ENCODE measurements around the gene SLC10A7.

SLC10A7 gene

DNA sequence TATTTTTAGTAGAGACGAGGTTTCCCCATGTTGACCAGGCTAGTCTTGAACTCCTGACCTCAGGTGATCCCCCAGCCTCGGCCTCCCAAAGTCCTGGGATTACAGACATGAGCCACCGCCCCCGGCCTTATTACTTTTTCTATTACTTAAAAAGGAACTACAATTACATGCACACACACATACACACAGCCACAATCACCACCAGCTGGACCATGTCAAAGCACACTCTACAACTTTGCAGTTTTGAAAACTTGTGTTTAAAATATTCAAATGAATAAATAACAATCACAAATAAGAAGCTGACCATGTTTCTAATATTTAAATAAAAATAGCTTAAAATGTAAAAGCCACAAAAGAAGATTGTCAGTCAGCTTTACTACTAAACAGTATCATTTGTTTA is 23.4 kb downstream of the SLC10A7 start:
- DNase-seq = no peak
- Histone ChIP-seq H3K27me3 (ENCODE audit: control insufficient read depth in 1 of 2, insufficient read depth in 1 of 2, low read length in 2 of 2) (no peaks in the 10 kb centered on the region), H4K8ac (ENCODE audit: low read length) (no peak overlapping the region), H2AFZ (ENCODE audit: low read depth, low read length) (no peak overlapping the region), H3K4ac (ENCODE audit: low read depth in 1 of 2, low read length in 2 of 2) (no peak overlapping the region), H3K4me2 (ENCODE audit: low read length, poor library complexity, severe bottlenecking) (no peak overlapping the region), H3K23ac (ENCODE audit: low read length in 2 of 2) (no peak overlapping the region), H2BK15ac (ENCODE audit: low read depth, poor library complexity, severe bottlenecking) (no peak overlapping the region), H3K79me1 (replicated peaks; ENCODE audit: low read length, poor library complexity, severe bottlenecking) (peaks cover 6% of the 10 kb centered on the region), H3K4me1 (ENCODE audit: control insufficient read depth, insufficient read depth, low read depth, low read length) (no peaks in the 10 kb centered on the region), H2BK5ac (ENCODE audit: low read depth, low read length, poor library complexity, severe bottlenecking) (no peak overlapping the region), H4K91ac (ENCODE audit: low read length) (no peak overlapping the region), H3K14ac (ENCODE audit: low read length in 2 of 2) (no peak overlapping the region), H3K9me3 (ENCODE audit: control insufficient read depth, low read length) (no peaks in the 10 kb centered on the region), H2BK12ac (ENCODE audit: low read length in 2 of 2) (no peak overlapping the region), H2BK120ac (ENCODE audit: low read depth, low read length) (no peak overlapping the region), H2AK5ac (ENCODE audit: low read length, severe bottlenecking) (no peak overlapping the region), H3K36me3 (ENCODE audit: control insufficient read depth in 1 of 2, insufficient read depth in 2 of 2, low read depth in 1 of 2, low read length in 2 of 2) (peaks cover 0 to 21% of the 10 kb centered on the region in 2 experiments), H3K4me3 (ENCODE audit: insufficient read depth in 1 of 2, low read depth in 1 of 2, low read length in 2 of 2) (no peak overlapping the region), H3K18ac (ENCODE audit: low read depth in 1 of 2, low read length in 2 of 2) (no peak overlapping the region), H3K27ac (ENCODE audit: low read length, poor library complexity, severe bottlenecking) (no peak overlapping the region), H3K9ac (ENCODE audit: low read length) (no peak overlapping the region)
- WGBS = 88% methylated on average over 4 of the region's 4 CpGs

DNA sequence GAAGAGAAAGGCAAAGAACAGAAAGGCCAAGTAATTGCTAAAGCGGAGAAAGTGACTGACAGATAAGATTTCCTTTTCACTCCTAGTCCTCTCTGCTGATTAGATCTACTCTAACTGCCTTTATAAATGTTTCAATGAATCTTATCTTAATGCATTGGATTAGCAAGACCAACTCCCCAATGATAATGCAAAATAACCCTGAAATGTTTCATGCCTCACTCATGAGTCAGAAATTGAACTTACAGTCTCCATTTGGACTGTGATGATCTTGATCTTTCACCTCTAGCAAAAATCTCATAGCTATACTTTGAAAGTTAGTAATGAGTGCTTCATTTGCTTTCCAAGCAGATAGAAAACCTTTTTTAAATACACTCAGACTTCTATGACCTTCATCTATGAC is 26.5 kb downstream of the SLC10A7 start:
- H3K27ac ChIP-seq (ENCODE audit: low read length, poor library complexity, severe bottlenecking) = no peak overlapping the region
- no peaks in the 10 kb centered on the region for H3K27me3 ChIP-seq (ENCODE audit: control insufficient read depth in 1 of 2, insufficient read depth in 1 of 2, low read length in 2 of 2)
- no peak overlapping the region for H3K4me2 ChIP-seq (ENCODE audit: low read length, poor library complexity, severe bottlenecking)
- no peak overlapping the region for H3K23ac ChIP-seq (ENCODE audit: low read length in 2 of 2)
- H3K14ac ChIP-seq (ENCODE audit: low read length in 2 of 2) = no peak overlapping the region
- H3K79me1 ChIP-seq (replicated peaks; ENCODE audit: low read length, poor library complexity, severe bottlenecking) = peaks cover 8% of the 10 kb centered on the region
- WGBS = 75% methylated on average over 1 of the region's 1 CpG
- no peak overlapping the region for H3K4ac ChIP-seq (ENCODE audit: low read depth in 1 of 2, low read length in 2 of 2)
- no peak overlapping the region for H2BK120ac ChIP-seq (ENCODE audit: low read depth, low read length)
- no peak overlapping the region for H2BK12ac ChIP-seq (ENCODE audit: low read length in 2 of 2)
- H4K8ac ChIP-seq (ENCODE audit: low read length) = no peak overlapping the region
- no peak overlapping the region for H2AFZ ChIP-seq (ENCODE audit: low read depth, low read length)
- H3K9me3 ChIP-seq (ENCODE audit: control insufficient read depth, low read length) = no peaks in the 10 kb centered on the region
- no peak overlapping the region for H2BK15ac ChIP-seq (ENCODE audit: low read depth, poor library complexity, severe bottlenecking)
- peak; percentile 36 for DNase-seq
- no peak overlapping the region for H3K4me3 ChIP-seq (ENCODE audit: insufficient read depth in 1 of 2, low read depth in 1 of 2, low read length in 2 of 2)
- H3K36me3 ChIP-seq (ENCODE audit: control insufficient read depth in 1 of 2, insufficient read depth in 2 of 2, low read depth in 1 of 2, low read length in 2 of 2) = no peaks in the 10 kb centered on the region
- no peak overlapping the region for H2AK5ac ChIP-seq (ENCODE audit: low read length, severe bottlenecking)
- no peak overlapping the region for H3K18ac ChIP-seq (ENCODE audit: low read depth in 1 of 2, low read length in 2 of 2)
- no peak overlapping the region for H4K91ac ChIP-seq (ENCODE audit: low read length)
- H3K9ac ChIP-seq (ENCODE audit: low read length) = no peak overlapping the region
- no peak overlapping the region for H2BK5ac ChIP-seq (ENCODE audit: low read depth, low read length, poor library complexity, severe bottlenecking)
- H3K4me1 ChIP-seq (ENCODE audit: control insufficient read depth, insufficient read depth, low read depth, low read length) = no peaks in the 10 kb centered on the region

DNA sequence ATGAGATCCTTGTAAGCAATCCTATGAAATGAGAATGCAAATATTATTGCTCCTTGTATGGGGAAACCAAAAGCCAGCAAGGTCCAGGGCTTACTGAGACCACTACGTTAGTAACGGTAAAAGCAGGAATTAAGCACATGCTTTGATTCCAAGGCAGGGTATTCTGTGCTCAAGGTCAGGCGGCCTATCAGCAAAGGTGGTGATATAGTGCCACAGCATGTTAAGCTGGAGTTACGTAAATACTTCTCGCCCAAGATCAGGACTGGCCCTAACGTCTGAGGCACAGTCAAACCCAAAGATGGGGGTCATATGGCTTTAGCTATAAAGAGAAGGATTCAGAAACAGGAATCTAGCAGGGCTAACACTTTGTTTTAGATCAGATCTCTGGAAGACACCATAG is 27.6 kb downstream of the SLC10A7 start:
- DNase-seq = no peak
- Histone ChIP-seq H3K9ac (ENCODE audit: low read length) (no peak overlapping the region), H4K91ac (ENCODE audit: low read length) (no peak overlapping the region), H4K8ac (ENCODE audit: low read length) (no peak overlapping the region), H3K27ac (ENCODE audit: low read length, poor library complexity, severe bottlenecking) (no peak overlapping the region), H3K79me1 (replicated peaks; ENCODE audit: low read length, poor library complexity, severe bottlenecking) (peaks cover 7% of the 10 kb centered on the region), H3K14ac (ENCODE audit: low read length in 2 of 2) (no peak overlapping the region), H2BK12ac (ENCODE audit: low read length in 2 of 2) (no peak overlapping the region), H2BK120ac (ENCODE audit: low read depth, low read length) (no peak overlapping the region), H3K4me3 (ENCODE audit: insufficient read depth in 1 of 2, low read depth in 1 of 2, low read length in 2 of 2) (no peak overlapping the region), H2BK15ac (ENCODE audit: low read depth, poor library complexity, severe bottlenecking) (no peak overlapping the region), H2BK5ac (ENCODE audit: low read depth, low read length, poor library complexity, severe bottlenecking) (no peak overlapping the region), H2AFZ (ENCODE audit: low read depth, low read length) (no peak overlapping the region), H3K36me3 (ENCODE audit: control insufficient read depth in 1 of 2, insufficient read depth in 2 of 2, low read depth in 1 of 2, low read length in 2 of 2) (no peaks in the 10 kb centered on the region), H3K27me3 (ENCODE audit: control insufficient read depth in 1 of 2, insufficient read depth in 1 of 2, low read length in 2 of 2) (no peaks in the 10 kb centered on the region), H3K4me2 (ENCODE audit: low read length, poor library complexity, severe bottlenecking) (no peak overlapping the region), H2AK5ac (ENCODE audit: low read length, severe bottlenecking) (no peak overlapping the region), H3K9me3 (ENCODE audit: control insufficient read depth, low read length) (no peaks in the 10 kb centered on the region), H3K23ac (ENCODE audit: low read length in 2 of 2) (no peak overlapping the region), H3K18ac (ENCODE audit: low read depth in 1 of 2, low read length in 2 of 2) (no peak overlapping the region), H3K4me1 (ENCODE audit: control insufficient read depth, insufficient read depth, low read depth, low read length) (no peaks in the 10 kb centered on the region), H3K4ac (ENCODE audit: low read depth in 1 of 2, low read length in 2 of 2) (no peak overlapping the region)
- 97% methylated on average over 6 of the region's 6 CpGs for WGBS

DNA sequence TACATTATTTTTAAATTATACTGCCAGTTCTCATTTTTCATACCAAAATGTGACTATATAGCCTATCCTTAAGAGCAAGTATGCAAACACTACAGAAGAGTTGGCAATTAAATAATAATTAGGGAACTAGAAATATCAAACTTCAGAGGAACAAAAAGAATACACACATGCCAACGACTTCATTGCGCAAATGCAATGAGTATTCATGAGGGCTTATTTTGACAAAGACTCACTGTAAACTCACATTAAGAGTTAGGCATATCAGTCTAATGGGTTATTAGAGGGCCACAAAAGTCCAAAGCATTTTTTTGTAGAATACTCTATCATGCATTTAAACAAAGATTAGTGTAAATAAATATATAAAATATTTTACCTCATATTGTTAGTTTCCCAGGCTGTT is 31.6 kb downstream of the SLC10A7 start:
- Histone ChIP-seq H3K36me3 (ENCODE audit: control insufficient read depth in 1 of 2, insufficient read depth in 2 of 2, low read depth in 1 of 2, low read length in 2 of 2) (peaks cover 0 to 5% of the 10 kb centered on the region in 2 experiments), H3K9ac (ENCODE audit: low read length) (no peak overlapping the region), H2BK15ac (ENCODE audit: low read depth, poor library complexity, severe bottlenecking) (no peak overlapping the region), H2BK12ac (ENCODE audit: low read length in 2 of 2) (no peak overlapping the region), H3K18ac (ENCODE audit: low read depth in 1 of 2, low read length in 2 of 2) (no peak overlapping the region), H2AFZ (ENCODE audit: low read depth, low read length) (no peak overlapping the region), H3K4me1 (ENCODE audit: control insufficient read depth, insufficient read depth, low read depth, low read length) (no peaks in the 10 kb centered on the region), H3K79me1 (replicated peaks; ENCODE audit: low read length, poor library complexity, severe bottlenecking) (peaks cover 15% of the 10 kb centered on the region), H4K91ac (ENCODE audit: low read length) (no peak overlapping the region), H2BK120ac (ENCODE audit: low read depth, low read length) (no peak overlapping the region), H3K23ac (ENCODE audit: low read length in 2 of 2) (no peak overlapping the region), H3K27ac (ENCODE audit: low read length, poor library complexity, severe bottlenecking) (no peak overlapping the region), H3K4me3 (ENCODE audit: insufficient read depth in 1 of 2, low read depth in 1 of 2, low read length in 2 of 2) (no peak overlapping the region), H2AK5ac (ENCODE audit: low read length, severe bottlenecking) (no peak overlapping the region), H3K14ac (ENCODE audit: low read length in 2 of 2) (no peak overlapping the region), H3K4ac (ENCODE audit: low read depth in 1 of 2, low read length in 2 of 2) (no peak overlapping the region), H3K27me3 (ENCODE audit: control insufficient read depth in 1 of 2, insufficient read depth in 1 of 2, low read length in 2 of 2) (no peaks in the 10 kb centered on the region), H4K8ac (ENCODE audit: low read length) (no peak overlapping the region), H3K9me3 (ENCODE audit: control insufficient read depth, low read length) (no peaks in the 10 kb centered on the region), H3K4me2 (ENCODE audit: low read length, poor library complexity, severe bottlenecking) (no peak overlapping the region), H2BK5ac (ENCODE audit: low read depth, low read length, poor library complexity, severe bottlenecking) (no peak overlapping the region)
- no peak for DNase-seq
- 100% methylated on average over 2 of the region's 2 CpGs for WGBS

Measured in mesenchymal stem cell (in vitro differentiated cells and primary cell).